CD4-positive, alpha-beta T cell treated with Interferon gamma for 1 hour (primary cell): Measurements from ENCODE around the gene TUBB4A.
"Not testable (repeated sequence)": the region's sequence is repeated elsewhere in the genome, so short reads cannot be mapped to it uniquely, and the experiment has no call there.

ENCODE experiments used
- DNase-seq: peaks from one replicate; pipeline ENCODE4 v3.0.0-alpha.2; 2020

Gene TUBB4A

GRCh38 chr19:6501740-6502648 lies at the start of gene TUBB4A:
TUBB4A (minus strand) TSS chr19:6502309; CDS start chr19:6502212, 97 bp downstream.
- no peak for DNase-seq

- DNase-seq, result no peak
Observed at GRCh38 chr19:6551091-6551490, 49.0 kb upstream of the TUBB4A start.

GRCh38 chr19:6550679-6551078 lies 48.6 kb upstream of the TUBB4A start:
- not testable (repeated sequence) for DNase-seq

GRCh38 chr19:6543866-6544347 lies 41.8 kb upstream of the TUBB4A start:
- DNase-seq, result no peak

- DNase-seq, result no peak
Observed at GRCh38 chr19:6540918-6541689, 39.0 kb upstream of the TUBB4A start.

GRCh38 chr19:6539514-6539913 lies 37.4 kb upstream of the TUBB4A start:
- no peak for DNase-seq

- no peak for DNase-seq
Observed at GRCh38 chr19:6535558-6536137, 33.5 kb upstream of the TUBB4A start.

- no peak for DNase-seq
Observed at GRCh38 chr19:6534451-6535093, 32.5 kb upstream of the TUBB4A start.

GRCh38 chr19:6533746-6534418 lies 31.8 kb upstream of the TUBB4A start:
- DNase-seq, result no peak

GRCh38 chr19:6533000-6533328 lies 30.9 kb upstream of the TUBB4A start:
- DNase-seq, result no peak

GRCh38 chr19:6532244-6532999 lies 30.3 kb upstream of the TUBB4A start:
- DNase-seq, result peak; percentile 39

- no peak for DNase-seq
Observed at GRCh38 chr19:6531956-6532243, 29.8 kb upstream of the TUBB4A start.

GRCh38 chr19:6531163-6531955 lies 29.2 kb upstream of the TUBB4A start:
- DNase-seq, result no peak

- peak; percentile 80 for DNase-seq
Observed at GRCh38 chr19:6530386-6531162, 28.5 kb upstream of the TUBB4A start, which contains the start of gene TNFSF9. TNFSF9 (plus strand) TSS chr19:6531026; CDS start chr19:6531037, 11 bp downstream.

- no peak for DNase-seq
Observed at GRCh38 chr19:6529937-6530385, 27.9 kb upstream of the TUBB4A start.

- DNase-seq, result no peak
Observed at GRCh38 chr19:6529351-6529750, 27.2 kb upstream of the TUBB4A start.

- peak; percentile 45 for DNase-seq
Observed at GRCh38 chr19:6528544-6529121, 26.5 kb upstream of the TUBB4A start.

GRCh38 chr19:6527893-6528543 lies 25.9 kb upstream of the TUBB4A start:
- DNase-seq, result peak; percentile 26

GRCh38 chr19:6524311-6524710 lies 22.2 kb upstream of the TUBB4A start:
- no peak for DNase-seq
